OCI-LY1 (cell line): ENCODE data around the gene LONRF2.

Source experiments
- CTCF ChIP-seq: fragments of 200-600 bp; sonication (generic), shearing (Covaris generic); IDR thresholded peaks from 2 replicates; pipeline ENCODE4 v1.5.1; 2017; ENCODE audit warnings: mild to moderate bottlenecking, antibody characterized with exemption, low read length, moderate library complexity, mixed read lengths
- EZH2 ChIP-seq: fragments of 200-600 bp; sonication (generic), shearing (Covaris generic); IDR thresholded peaks from 2 replicates; pipeline ENCODE4 v1.8.0; 2017; ENCODE audit warnings: borderline replicate concordance, mixed run types, mild to moderate bottlenecking, antibody characterized with exemption, low read length, moderate library complexity, mixed read lengths

- TF ChIP-seq CTCF: no peak
- no peak for TF ChIP-seq EZH2
Measured at GRCh38 chr2:100334929-100335328, 12.6 kb upstream of the LONRF2 start.
